Right atrium auricular region (tissue), 2 donors: ENCODE results near the gene TRIM63. TPM values are rescaled to one million over a fixed set of nuclear protein-coding genes. Genes with fewer than 3 reads are reported as not detected.
A peak's percentile ranks its signal among the peaks of the same experiment; 100 is the strongest.

Source experiments
- DNase-seq: peaks from one replicate; pipeline ENCODE4 v3.0.0-alpha.2; 2019; ENCODE audit warnings: low spot score
- H3K27ac ChIP-seq, 2 donors: fragments of 200-600 bp; sonication (generic); 1 replicate in 1 of 2; 2 replicates in 1 of 2; pipeline ENCODE4 v1.5.1; 2016 to 2019
- H3K27me3 ChIP-seq, 2 donors: fragments of 200-600 bp; sonication (generic); one replicate each; pipeline versions ENCODE4 v1.5.1 to v1.6.0; 2017 to 2019
- H3K36me3 ChIP-seq: fragments of 200-600 bp; sonication (generic); one replicate; pipeline ENCODE4 v1.5.1; 2016
- H3K4me1 ChIP-seq, 2 donors: fragments of 200-600 bp; sonication (generic); one replicate each; pipeline versions ENCODE4 v1.5.1 to v1.6.0; 2017 to 2019
- H3K4me3 ChIP-seq, 2 donors: fragments of 200-600 bp; sonication (generic); 1 replicate in 1 of 2; 2 replicates in 1 of 2; pipeline ENCODE4 v1.5.1; 2017 to 2019; ENCODE audit warnings: mild to moderate bottlenecking in 1 of 2, moderate library complexity in 1 of 2
- H3K9me3 ChIP-seq, 2 donors: fragments of 200-600 bp; sonication (generic); one replicate each; pipeline ENCODE4 v1.5.1; 2019
- total RNA-seq, 2 donors: library from RNA; depleted of rRNA; stranded (reverse); fragments of >200 nt; gene quantifications; one replicate each; pipeline ENCODE4 v1.1.0, GENCODE V29; 2016
- TF ChIP-seq, protein P1 (sequence below), 2 donors: fragments of 200-600 bp; sonication (generic); IDR thresholded peaks; one replicate each; pipeline ENCODE4 v1.5.1; 2019; ENCODE audit warnings: antibody characterized with exemption in 2 of 2

Gene TRIM63
- total RNA-seq, 2 donors from 2014 or later, result 118 to 151 TPM

DNA sequence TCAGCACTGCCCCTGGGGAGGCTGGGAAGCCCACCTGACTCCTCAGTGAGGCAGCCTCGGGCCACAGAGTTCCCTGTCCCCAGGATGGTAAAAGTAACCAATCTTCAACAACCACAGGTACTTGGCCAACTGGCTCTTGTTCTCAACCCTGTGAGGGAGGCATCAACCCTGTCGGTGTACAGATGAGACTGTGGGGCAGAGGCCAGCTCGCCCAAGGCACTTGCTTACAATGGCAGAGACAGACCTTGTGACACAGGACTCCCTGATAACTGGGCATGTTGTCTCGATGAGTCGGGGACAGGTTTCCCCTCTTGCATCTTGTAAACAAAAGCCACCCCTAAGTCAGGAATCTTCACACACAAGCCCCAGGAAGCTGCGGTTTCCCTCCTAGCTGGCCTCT lies 29.5 kb downstream of the TRIM63 start:
- H3K4me1 ChIP-seq, result peaks cover 0 to 17% of the 10 kb centered on the region in 2 donors
- H3K4me3 ChIP-seq, result no peak overlapping the region
- no peaks in the 10 kb centered on the region for H3K9me3 ChIP-seq
- H3K36me3 ChIP-seq, result no peaks in the 10 kb centered on the region
- TF ChIP-seq, protein P1, sequence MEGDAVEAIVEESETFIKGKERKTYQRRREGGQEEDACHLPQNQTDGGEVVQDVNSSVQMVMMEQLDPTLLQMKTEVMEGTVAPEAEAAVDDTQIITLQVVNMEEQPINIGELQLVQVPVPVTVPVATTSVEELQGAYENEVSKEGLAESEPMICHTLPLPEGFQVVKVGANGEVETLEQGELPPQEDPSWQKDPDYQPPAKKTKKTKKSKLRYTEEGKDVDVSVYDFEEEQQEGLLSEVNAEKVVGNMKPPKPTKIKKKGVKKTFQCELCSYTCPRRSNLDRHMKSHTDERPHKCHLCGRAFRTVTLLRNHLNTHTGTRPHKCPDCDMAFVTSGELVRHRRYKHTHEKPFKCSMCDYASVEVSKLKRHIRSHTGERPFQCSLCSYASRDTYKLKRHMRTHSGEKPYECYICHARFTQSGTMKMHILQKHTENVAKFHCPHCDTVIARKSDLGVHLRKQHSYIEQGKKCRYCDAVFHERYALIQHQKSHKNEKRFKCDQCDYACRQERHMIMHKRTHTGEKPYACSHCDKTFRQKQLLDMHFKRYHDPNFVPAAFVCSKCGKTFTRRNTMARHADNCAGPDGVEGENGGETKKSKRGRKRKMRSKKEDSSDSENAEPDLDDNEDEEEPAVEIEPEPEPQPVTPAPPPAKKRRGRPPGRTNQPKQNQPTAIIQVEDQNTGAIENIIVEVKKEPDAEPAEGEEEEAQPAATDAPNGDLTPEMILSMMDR (IDR thresholded peaks at IDR 0.05), result no peak
- no peak for DNase-seq
- H3K27ac ChIP-seq, result peak overlapping the region; percentile 96
- H3K27me3 ChIP-seq, result no peaks in the 10 kb centered on the region

DNA sequence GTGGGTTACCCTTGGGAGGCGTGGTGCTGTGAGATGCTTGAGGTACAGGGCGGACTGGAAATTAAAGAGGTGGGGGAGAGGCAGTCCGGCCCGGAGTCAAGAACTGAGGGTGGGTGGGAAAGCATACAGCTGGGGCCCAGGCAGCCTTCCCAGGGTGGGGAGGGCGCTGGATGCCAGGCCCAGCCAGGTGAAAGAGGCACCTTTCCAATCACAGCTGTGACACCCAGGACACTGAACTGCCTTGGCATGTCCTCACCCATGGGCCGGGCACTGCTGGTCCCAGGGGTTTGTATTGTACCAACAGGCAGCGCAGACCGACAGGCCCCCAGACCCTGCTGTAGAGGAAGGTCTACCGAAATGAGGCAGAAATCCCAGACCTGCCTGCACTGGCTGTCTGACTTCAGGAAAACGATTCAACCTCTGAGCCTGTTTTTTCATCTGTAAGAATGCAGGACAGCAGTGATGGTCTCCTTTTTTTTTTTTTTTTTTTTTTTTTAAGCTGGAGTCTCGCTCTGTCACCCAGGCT lies 30.6 kb downstream of the TRIM63 start:
- no peak overlapping the region for H3K4me3 ChIP-seq
- no peak for DNase-seq
- H3K27me3 ChIP-seq, result no peaks in the 10 kb centered on the region
- H3K27ac ChIP-seq, result peak overlapping the region; percentile 96
- TF ChIP-seq, protein P1 (IDR thresholded peaks at IDR 0.05), result no peak
- H3K36me3 ChIP-seq, result no peaks in the 10 kb centered on the region
- peaks cover 0 to 17% of the 10 kb centered on the region in 2 donors for H3K4me1 ChIP-seq
- no peaks in the 10 kb centered on the region for H3K9me3 ChIP-seq

DNA sequence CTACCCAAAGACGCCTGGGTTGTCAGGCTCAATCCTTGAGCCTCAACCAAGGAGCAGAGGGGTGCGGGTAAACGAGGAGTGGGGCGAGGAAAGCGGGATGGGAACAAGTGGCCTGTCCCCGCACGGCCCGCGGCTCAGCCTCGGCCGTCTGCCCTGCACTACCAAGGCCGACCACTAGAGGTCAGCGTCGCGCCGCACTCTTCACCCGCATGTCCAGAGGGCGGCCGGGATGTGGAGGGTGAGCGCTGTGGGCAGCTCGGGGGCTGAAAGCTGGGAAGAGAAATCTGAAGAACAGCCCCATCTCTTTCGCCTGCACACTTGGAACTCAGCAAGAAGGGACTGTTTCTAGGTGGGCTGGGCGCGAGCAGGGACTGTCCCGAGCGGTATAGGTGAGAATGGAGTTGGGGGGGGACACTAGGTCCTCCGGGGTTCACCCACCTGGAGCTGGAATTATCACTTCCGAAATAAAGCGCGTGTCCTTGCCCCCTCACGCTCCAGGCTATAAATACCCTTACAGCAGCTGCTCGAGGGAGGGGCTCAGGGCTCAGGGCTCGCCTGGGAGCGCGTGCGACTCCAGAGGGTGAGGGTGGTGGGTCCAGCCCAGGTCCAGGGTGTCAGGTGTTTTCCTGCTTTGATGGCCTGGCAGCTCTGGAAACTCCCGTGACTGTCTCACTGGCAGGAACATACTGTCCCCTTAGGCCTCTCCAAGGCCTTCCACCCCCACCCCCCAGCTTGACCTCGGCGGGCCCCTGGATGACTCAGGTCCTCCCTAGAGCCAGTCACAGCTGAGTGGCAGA lies 31.3 kb downstream of the TRIM63 start:
- no peaks in the 10 kb centered on the region for H3K36me3 ChIP-seq
- TF ChIP-seq, protein P1 (IDR thresholded peaks at IDR 0.05), result peak; percentile 100

DNA sequence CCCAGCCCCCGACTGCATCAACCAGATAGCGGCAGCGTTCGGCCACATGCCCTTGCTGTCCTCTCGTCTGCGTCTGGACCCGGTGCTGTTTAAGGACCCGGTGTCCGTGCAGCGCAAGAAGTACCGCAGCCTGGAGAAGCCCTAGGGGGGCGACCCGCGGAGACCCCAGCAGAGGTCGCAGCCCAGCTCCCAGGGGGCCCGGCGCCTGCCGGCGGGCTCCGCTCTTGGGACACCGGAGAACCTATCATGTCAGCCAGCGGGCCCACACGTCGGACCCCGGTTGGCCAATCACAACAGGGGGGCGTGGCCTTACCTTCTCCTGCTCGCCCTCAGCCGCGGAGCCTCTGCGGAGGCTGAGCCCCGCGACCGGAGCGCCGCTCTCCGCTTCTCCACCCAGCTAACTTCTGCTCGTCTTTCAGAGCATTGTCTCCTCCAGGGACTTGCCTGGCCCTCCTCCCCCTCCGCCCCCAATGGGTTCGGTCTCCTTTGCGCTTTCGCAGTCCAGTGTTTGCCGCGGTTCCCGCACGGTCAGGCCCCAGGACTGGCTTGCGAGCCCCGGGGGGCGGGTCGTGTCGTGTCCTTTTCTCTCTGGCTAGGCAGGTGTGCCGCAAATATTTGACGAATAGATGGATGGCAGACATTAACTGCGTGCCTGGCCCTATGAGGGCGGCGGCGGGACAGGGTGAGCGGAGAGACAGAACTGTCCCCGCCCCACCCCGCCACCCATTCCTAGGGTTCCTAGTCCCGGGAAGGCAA lies 32.0 kb downstream of the TRIM63 start:
- Histone ChIP-seq H3K9me3 (no peaks in the 10 kb centered on the region), H3K27ac (peak overlapping the region; percentile 96), H3K27me3 (no peaks in the 10 kb centered on the region), H3K36me3 (no peaks in the 10 kb centered on the region), H3K4me1 (peaks cover 0 to 17% of the 10 kb centered on the region in 2 donors), H3K4me3 (peak overlapping the region; percentile 72 to 85)
- peak; percentile 97 for DNase-seq
- TF ChIP-seq, protein P1 (IDR thresholded peaks at IDR 0.05), result no peak

More for the DNA sequence above, 31.3 kb downstream of the TRIM63 start:
- Histone ChIP-seq H3K4me1 (peaks cover 0 to 17% of the 10 kb centered on the region in 2 donors), H3K9me3 (no peaks in the 10 kb centered on the region), H3K4me3 (peak overlapping the region; percentile 72 to 85), H3K27me3 (no peaks in the 10 kb centered on the region), H3K27ac (peak overlapping the region; percentile 96)
- DNase-seq, result peak; percentile 87

DNA sequence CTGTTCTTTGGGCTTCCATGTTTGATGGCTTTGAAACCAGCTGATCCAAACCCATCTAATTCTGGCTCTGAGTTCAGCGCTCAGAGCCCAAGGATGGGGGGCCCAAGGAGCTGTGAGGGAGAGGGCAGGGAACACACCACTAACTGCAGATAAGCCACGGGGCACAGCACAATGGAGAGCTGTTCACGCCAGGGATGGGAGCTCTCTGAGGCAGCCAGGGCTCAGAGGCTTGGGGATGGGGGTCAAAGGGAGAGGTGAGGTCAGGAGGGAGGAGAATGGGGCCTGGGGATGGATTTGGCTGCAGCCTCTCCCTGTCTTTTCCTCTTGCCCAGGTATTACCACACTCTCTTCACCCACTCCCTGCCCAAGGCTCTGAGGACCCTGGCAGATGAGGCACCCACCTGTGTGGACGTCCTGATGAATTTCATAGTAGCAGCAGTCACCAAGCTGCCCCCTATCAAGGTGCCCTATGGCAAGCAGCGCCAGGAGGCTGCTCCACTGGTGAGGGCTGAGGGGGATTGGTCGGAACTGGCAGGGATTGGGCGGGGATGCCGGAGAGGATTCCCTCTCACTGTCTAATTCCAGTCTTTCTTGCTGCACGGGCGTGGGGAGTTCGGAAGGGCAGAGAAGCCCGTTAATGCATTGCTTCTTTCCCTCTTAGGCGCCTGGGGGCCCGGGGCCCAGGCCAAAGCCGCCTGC lies 32.8 kb downstream of the TRIM63 start:
- H3K9me3 ChIP-seq, result no peaks in the 10 kb centered on the region
- peaks cover 0 to 17% of the 10 kb centered on the region in 2 donors for H3K4me1 ChIP-seq
- DNase-seq, result no peak
- H3K4me3 ChIP-seq, result peak overlapping the region; percentile 72 to 85
- peak overlapping the region; percentile 96 for H3K27ac ChIP-seq
- H3K27me3 ChIP-seq, result no peaks in the 10 kb centered on the region
- H3K36me3 ChIP-seq, result no peaks in the 10 kb centered on the region
- TF ChIP-seq, protein P1 (IDR thresholded peaks at IDR 0.05), result no peak
